Measurements from ENCODE around the gene MCCC1.

The MCCC1 gene

DNA sequence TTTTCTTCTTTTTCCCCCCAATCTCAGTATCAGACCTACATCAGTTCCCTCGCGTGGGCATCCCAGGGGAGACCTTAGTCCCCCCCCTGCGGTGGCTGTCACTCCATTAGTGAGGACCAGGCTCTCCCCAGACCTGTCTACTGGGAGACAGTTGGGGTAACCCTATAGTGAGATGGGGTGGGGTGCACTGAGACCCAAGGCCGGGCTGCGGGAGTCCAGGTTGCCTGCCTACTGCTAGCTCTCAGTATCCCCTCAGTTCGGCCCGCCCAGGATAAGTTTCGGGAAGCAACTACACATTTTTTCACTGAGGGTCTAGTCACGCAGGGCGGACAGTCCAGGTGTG lies 118.3 kb downstream of the MCCC1 start:
- H3K4me3 ChIP-seq (ENCODE audit: low read length) = peak overlapping the region; percentile 76

DNA sequence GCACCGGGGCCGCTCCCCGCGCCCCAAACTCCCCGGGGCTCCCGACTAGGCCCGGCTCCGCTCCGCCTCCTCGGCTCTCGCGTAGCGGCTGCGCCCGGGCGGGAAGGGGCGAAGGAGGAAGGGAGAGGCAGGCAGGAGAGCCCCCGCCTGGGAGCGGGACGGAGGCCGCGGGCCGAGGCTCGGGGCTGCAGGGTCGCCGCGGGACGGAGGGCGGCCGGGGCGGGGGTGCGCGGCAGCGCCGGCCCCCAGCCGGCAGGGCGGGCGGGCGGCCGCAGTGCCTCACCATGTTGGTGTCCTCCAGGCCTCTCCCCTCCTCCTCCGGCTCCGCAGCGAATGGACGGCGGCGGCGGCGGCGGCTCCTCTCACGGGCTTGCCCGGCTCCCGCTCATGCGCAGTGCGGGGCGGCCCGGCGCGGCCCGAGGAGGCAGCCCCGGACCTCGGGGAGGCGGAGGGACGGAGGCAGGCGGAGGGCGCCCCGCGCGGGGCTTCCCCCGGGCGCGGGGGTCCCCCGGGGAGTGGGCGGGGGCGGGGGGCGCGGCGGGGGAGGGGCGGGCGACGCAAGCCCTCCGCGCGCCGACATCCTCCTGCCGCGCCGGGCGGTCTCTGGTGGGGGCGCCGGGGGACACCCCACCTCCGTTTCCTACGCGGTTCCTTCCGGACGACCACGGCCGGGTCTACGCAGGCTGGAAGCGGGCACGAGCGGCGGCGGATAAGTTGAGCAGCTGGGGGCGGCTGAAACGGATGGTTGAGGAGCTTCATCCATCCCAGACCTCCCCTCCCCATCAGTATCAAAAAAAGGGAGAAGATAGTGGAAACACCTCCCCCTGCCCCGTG lies 118.9 kb downstream of the MCCC1 start, which contains the start of gene DCUN1D1:
TSS of gene DCUN1D1 (minus strand) at position 335 of the 834 bp plus-strand sequence. CDS start at position 286, 49 bp downstream.
- no peak for TF ChIP-seq CTCF (conservative IDR thresholded peaks at IDR 0.05; ENCODE audit: low read length)
- DNase-seq (ENCODE audit: low read depth) = peak; percentile 85
- peak within 1 kb of the TSS; percentile 80 for H3K4me3 ChIP-seq (ENCODE audit: low read length)

More for the DNA sequence above, 118.3 kb downstream of the MCCC1 start:
- no peak for TF ChIP-seq CTCF (conservative IDR thresholded peaks at IDR 0.05; ENCODE audit: low read length)
- no peak for DNase-seq (ENCODE audit: low read depth)

DNA sequence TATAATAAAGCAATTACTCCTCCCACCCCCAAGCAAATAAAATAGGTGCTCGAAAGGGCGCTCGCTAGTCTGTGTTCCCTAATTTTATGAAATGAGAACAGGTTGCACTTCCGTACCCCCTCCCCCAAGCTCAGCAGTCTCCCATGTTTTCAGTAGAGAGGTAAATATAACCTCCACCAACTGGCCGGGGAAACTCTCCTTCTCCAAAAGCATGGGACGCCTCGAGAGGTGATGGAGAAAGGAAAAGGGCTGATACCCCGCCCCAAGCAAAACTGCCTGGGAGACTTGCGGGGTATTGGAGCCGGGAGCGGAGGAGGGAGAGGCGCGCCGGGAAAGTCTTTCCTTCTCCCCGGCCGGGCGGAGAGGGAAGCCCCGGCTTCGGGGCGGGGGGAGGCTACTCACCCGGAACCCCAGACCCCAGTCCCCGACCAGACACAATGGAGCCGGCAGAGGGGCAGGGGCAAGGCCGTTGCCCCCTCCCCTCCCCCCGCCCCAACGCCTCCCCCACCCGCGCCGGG lies 119.6 kb downstream of the MCCC1 start:
- no peak for TF ChIP-seq CTCF (conservative IDR thresholded peaks at IDR 0.05; ENCODE audit: low read length)
- no peak for DNase-seq (ENCODE audit: low read depth)
- peak overlapping the region; percentile 80 for H3K4me3 ChIP-seq (ENCODE audit: low read length)

GRCh38 chr3:182979103-182979673 lies 120.1 kb downstream of the MCCC1 start:
- H3K4me3 ChIP-seq (ENCODE audit: low read length) = peak overlapping the region; percentile 80
- TF ChIP-seq CTCF (conservative IDR thresholded peaks at IDR 0.05; ENCODE audit: low read length) = no peak
- DNase-seq (ENCODE audit: low read depth) = no peak

- no peak for TF ChIP-seq CTCF (conservative IDR thresholded peaks at IDR 0.05; ENCODE audit: low read length)
- no peak for DNase-seq (ENCODE audit: low read depth)
- H3K4me3 ChIP-seq (ENCODE audit: low read length) = peak overlapping the region; percentile 80
Observed at GRCh38 chr3:182978387-182978786, 120.9 kb downstream of the MCCC1 start.

DNA sequence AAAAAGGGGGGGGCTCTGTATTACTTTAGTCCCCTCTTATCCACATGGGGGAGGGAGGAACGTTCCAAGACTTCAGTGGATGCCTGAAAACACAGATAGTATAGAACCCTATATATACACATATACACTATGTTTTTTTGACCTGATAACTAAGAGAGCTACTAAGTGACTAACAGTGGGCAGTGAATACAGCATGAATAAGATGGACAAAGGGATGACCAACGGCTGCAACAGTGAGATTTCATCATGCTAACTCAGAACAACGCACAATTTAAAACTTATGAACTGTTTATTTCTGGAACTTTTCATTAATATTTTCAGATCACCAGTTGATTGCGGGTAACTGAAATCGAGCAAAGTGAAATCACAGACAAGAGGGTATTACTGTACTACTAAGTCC lies 126.2 kb downstream of the MCCC1 start:
- TF ChIP-seq CTCF (conservative IDR thresholded peaks at IDR 0.05; ENCODE audit: low read length) = no peak
- DNase-seq (ENCODE audit: low read depth) = no peak
- no peak overlapping the region for H3K4me3 ChIP-seq (ENCODE audit: low read length)

DNA sequence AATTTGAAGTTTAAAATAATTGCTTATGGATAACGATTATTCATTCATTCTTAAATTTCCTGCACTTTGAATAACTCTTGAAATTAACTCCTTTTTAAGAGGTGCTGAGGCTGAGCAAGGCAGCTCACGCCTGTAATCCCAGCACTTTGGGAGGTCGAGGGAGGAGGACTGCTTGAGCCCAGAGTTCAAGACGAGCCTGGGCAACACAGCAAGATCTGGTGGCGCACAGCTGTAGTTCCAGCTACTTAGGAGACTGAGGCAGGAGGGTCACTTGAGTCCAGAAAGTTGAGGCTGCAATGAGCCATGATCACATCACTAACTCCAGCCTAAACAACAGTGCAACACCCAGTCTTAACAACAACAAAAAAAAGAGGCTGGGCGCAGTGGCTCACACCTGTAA lies 126.9 kb downstream of the MCCC1 start:
- DNase-seq (ENCODE audit: low read depth) = no peak
- TF ChIP-seq CTCF (conservative IDR thresholded peaks at IDR 0.05; ENCODE audit: low read length) = no peak

More for the DNA sequence above, 126.9 kb downstream of the MCCC1 start:
- no peak overlapping the region for H3K4me3 ChIP-seq (ENCODE audit: low read length)

All from AG10803 (cell line).